DND-41 (cell line): ENCODE results near the gene RPS8.

ENCODE experiments used
- EZH2 ChIP-seq: IDR thresholded peaks from 3 replicates; pipeline ENCODE4 v1.6.1; 2012; ENCODE audit warnings: borderline replicate concordance, low read depth, mild to moderate bottlenecking, moderate library complexity, low read length, inconsistent platforms; ENCODE audit not compliant: severe bottlenecking
- TF ChIP-seq, protein P1 (sequence below): IDR thresholded peaks from 2 replicates; pipeline ENCODE4 v1.5.1; 2012; ENCODE audit warnings: borderline replicate concordance, low read length, moderate library complexity, mild to moderate bottlenecking; ENCODE audit not compliant: poor library complexity, severe bottlenecking; ENCODE audit errors: extremely low read depth

DNA sequence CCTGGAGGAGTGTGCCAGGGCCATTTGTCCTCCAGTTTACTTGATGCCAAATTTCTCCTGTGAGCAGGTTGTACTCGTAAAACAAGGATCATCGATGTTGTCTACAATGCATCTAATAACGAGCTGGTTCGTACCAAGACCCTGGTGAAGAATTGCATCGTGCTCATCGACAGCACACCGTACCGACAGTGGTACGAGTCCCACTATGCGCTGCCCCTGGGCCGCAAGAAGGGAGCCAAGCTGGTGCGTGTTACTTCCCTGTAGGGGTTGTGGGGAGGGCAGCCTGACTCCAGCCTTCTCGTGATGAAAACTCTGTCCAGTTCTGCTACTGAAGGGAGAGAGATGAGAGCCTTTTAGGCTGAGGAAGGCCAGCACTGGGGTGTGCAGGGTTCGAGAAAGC lies 2.2 kb downstream of the RPS8 start:
- TF ChIP-seq EZH2: no peak
- TF ChIP-seq, protein P1, sequence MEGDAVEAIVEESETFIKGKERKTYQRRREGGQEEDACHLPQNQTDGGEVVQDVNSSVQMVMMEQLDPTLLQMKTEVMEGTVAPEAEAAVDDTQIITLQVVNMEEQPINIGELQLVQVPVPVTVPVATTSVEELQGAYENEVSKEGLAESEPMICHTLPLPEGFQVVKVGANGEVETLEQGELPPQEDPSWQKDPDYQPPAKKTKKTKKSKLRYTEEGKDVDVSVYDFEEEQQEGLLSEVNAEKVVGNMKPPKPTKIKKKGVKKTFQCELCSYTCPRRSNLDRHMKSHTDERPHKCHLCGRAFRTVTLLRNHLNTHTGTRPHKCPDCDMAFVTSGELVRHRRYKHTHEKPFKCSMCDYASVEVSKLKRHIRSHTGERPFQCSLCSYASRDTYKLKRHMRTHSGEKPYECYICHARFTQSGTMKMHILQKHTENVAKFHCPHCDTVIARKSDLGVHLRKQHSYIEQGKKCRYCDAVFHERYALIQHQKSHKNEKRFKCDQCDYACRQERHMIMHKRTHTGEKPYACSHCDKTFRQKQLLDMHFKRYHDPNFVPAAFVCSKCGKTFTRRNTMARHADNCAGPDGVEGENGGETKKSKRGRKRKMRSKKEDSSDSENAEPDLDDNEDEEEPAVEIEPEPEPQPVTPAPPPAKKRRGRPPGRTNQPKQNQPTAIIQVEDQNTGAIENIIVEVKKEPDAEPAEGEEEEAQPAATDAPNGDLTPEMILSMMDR: no peak
